ENCODE data around the gene RGR.

DNA sequence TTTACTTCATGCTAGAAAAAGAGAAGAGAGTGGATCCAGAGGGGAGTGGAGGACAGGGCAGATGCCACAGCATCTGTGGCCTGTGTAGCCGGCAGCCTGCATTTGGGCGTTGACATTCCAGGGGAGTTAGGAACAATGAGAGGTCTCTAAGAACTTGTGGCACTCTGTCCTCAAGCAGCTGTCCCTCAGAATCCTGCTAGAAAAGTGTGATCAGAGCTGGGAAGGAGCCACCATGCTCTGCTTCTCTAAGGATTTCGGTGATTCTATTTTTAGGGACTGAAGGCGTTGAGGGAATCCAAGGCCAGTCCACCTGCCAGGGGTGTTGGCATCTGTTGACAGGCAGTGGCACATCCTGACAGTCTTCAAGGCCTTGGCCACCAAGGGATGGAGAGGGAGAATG is 27.1 kb upstream of the RGR start:
- TF ChIP-seq, protein P1, sequence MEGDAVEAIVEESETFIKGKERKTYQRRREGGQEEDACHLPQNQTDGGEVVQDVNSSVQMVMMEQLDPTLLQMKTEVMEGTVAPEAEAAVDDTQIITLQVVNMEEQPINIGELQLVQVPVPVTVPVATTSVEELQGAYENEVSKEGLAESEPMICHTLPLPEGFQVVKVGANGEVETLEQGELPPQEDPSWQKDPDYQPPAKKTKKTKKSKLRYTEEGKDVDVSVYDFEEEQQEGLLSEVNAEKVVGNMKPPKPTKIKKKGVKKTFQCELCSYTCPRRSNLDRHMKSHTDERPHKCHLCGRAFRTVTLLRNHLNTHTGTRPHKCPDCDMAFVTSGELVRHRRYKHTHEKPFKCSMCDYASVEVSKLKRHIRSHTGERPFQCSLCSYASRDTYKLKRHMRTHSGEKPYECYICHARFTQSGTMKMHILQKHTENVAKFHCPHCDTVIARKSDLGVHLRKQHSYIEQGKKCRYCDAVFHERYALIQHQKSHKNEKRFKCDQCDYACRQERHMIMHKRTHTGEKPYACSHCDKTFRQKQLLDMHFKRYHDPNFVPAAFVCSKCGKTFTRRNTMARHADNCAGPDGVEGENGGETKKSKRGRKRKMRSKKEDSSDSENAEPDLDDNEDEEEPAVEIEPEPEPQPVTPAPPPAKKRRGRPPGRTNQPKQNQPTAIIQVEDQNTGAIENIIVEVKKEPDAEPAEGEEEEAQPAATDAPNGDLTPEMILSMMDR (conservative IDR thresholded peaks at IDR 0.05 in 1 of 2, IDR thresholded peaks at IDR 0.05 in 1 of 2; ENCODE audit: extremely low read depth in 1 of 2, insufficient read depth in 1 of 2, low read depth in 1 of 2, low read length in 2 of 2), result no peak
- TF ChIP-seq EZH2 (IDR thresholded peaks at IDR 0.05; ENCODE audit: borderline replicate concordance, low read length), result no peak
